Transverse colon (tissue), 3 donors: ENCODE data around the gene CA14.

Source experiments
- EP300 ChIP-seq: sonication (generic); formaldehyde crosslinking; IDR thresholded peaks from one replicate; pipeline ENCODE4 v1.6.1; 2017; ENCODE audit warnings: antibody characterized with exemption, low read depth
- TF ChIP-seq, protein P1 (sequence below), 5 experiments: fragments of 200-600 bp in 3 of 5; fragments of 450-650 bp in 2 of 5; sonication (generic) in 3 of 5; IDR thresholded peaks; 1 replicate in 2 of 5; 2 replicates in 3 of 5; pipeline ENCODE4 v1.5.1; 2016 to 2017; ENCODE audit warnings: antibody characterized with exemption in 5 of 5, inconsistent platforms in 3 of 5, mild to moderate bottlenecking in 2 of 5, moderate library complexity in 1 of 5

DNA sequence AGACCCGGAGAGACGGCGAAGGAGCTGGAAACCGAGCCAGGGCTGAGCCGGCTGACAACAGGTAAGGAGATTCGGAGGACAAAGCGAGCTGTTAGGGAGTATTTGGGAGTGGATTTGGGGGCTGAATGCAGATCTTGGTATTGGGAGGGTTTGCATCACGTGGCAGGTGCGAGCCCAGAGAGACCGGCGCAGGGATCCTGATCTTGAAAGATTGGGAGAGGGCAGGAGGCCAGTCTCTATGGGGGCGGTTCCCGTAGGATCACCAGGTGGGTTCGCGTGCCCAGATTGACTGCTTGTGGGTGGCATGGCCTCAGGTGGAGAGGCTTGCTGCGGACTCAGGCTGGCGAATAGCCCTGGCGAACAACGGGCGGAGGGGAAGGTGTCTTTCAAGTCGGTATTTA lies 25.0 kb downstream of the CA14 start:
- no peak for TF ChIP-seq EP300
- TF ChIP-seq, protein P1, sequence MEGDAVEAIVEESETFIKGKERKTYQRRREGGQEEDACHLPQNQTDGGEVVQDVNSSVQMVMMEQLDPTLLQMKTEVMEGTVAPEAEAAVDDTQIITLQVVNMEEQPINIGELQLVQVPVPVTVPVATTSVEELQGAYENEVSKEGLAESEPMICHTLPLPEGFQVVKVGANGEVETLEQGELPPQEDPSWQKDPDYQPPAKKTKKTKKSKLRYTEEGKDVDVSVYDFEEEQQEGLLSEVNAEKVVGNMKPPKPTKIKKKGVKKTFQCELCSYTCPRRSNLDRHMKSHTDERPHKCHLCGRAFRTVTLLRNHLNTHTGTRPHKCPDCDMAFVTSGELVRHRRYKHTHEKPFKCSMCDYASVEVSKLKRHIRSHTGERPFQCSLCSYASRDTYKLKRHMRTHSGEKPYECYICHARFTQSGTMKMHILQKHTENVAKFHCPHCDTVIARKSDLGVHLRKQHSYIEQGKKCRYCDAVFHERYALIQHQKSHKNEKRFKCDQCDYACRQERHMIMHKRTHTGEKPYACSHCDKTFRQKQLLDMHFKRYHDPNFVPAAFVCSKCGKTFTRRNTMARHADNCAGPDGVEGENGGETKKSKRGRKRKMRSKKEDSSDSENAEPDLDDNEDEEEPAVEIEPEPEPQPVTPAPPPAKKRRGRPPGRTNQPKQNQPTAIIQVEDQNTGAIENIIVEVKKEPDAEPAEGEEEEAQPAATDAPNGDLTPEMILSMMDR (IDR thresholded peaks at IDR 0.05) = no peak
